Adrenal gland (tissue), 12 donors: ENCODE data around the gene TSSK2. TPM values are rescaled to one million over a fixed set of nuclear protein-coding genes. Genes with fewer than 3 reads are reported as not detected.

Experiments used
- DNase-seq, 7 donors: peaks; one replicate each; pipeline ENCODE4 v3.0.0-alpha.2; 2019 to 2020
- H3K27ac ChIP-seq, 5 donors: fragments of 200-600 bp; sonication (generic) in 4 of 5; 1 replicate in 3 of 5; 2 replicates in 2 of 5; pipeline versions ENCODE4 v1.5.1 to v1.8.0; 2016 to 2020; ENCODE audit warnings: mild to moderate bottlenecking in 1 of 5
- H3K27me3 ChIP-seq: fragments of 200-600 bp; 2 replicates; pipeline ENCODE4 v1.8.0; 2021
- H3K36me3 ChIP-seq, 2 donors: fragments of 200-600 bp; replicated peaks in 1 of 2; 1 replicate in 1 of 2; 2 replicates in 1 of 2; pipeline versions ENCODE4 v1.5.1 to v1.8.0; 2018 to 2022
- H3K4me1 ChIP-seq, 2 donors: fragments of 200-600 bp; replicated peaks in 1 of 2; 1 replicate in 1 of 2; 2 replicates in 1 of 2; pipeline versions ENCODE4 v1.5.1 to v1.8.0; 2018 to 2021
- H3K4me3 ChIP-seq, 4 donors: fragments of 200-600 bp; sonication (generic) in 3 of 4; one replicate each; pipeline ENCODE4 v1.5.1; 2016 to 2018
- H3K9me3 ChIP-seq, 3 donors: fragments of 200-600 bp; sonication (generic) in 1 of 3; replicated peaks in 1 of 3; 1 replicate in 2 of 3; 2 replicates in 1 of 3; pipeline versions ENCODE4 v1.5.1 to v1.8.0; 2016 to 2021
- CTCF ChIP-seq, 6 experiments: fragments of 450-650 bp in 4 of 6; fragments of 200-600 bp in 2 of 6; sonication (generic) in 1 of 6; IDR thresholded peaks; 1 replicate in 5 of 6; 2 replicates in 1 of 6; pipeline versions ENCODE4 v1.5.1 to v1.8.0; 2016 to 2021; ENCODE audit warnings: antibody characterized with exemption in 6 of 6, mild to moderate bottlenecking in 2 of 6, moderate library complexity in 1 of 6
- POLR2A ChIP-seq, 2 donors: fragments of 450-650 bp; IDR thresholded peaks; one replicate each; pipeline ENCODE4 v1.6.1; 2017; ENCODE audit warnings: antibody characterized with exemption in 2 of 2, mild to moderate bottlenecking in 2 of 2, moderate library complexity in 1 of 2
- WGBS, 4 donors: extraction: QIAGEN DNeasy Blood & Tissue Kit in 2 of 4; methylation state at CpG; one replicate each; pipeline versions ENCODE4 v1.1.5 to v1.1.7; 2013 to 2017; 5-methylcytosine and 5-hydroxymethylcytosine counted together
- intact Hi-C, 2 donors: fragments of 100-400 bp; cut with DNase I; formaldehyde crosslinking; loops; one replicate each; pipeline versions ENCODE4 v1.14.1 to v1.15.0; 2022 to 2023
- polyA plus RNA-seq, 3 donors: library from polyadenylated mRNA; stranded (reverse); fragments of 200-250 nt in 2 of 3; fragments of 350-450 nt in 1 of 3; fragmentation: Illumina TruSeq in 1 of 3; extraction: RNeasy Lipid Tissue Mini Kit (QIAGEN cat#74804) in 1 of 3; gene quantifications; one replicate each; pipeline ENCODE4 v1.2.3, GENCODE V29; 2013 to 2014
- total RNA-seq, 9 donors: library from RNA; depleted of rRNA in 4 of 9; stranded (reverse); fragments of >200 nt in 4 of 9; fragments of 120-200 nt in 1 of 9; fragmentation: NEBNext Ultra II Directional in 1 of 9; extraction: Animal tissue kit (Norgen Biotek cat#: 25700) in 1 of 9; gene quantifications; one replicate each; pipeline versions ENCODE4 v1.1.0 to v1.2.4, GENCODE V29; 2013 to 2023
- donor health status: healthy with polysubstance abuse.
- donor health status: Bipolar disorder and iron deficiency.
- donor health status: DM: yes; HTN: yes; CAD: no.
- donor health status: DM: no; HTN: no; CAD: no.
- donor health status: DM: no; HTN: no; CAD: no.
- donor health status: DM: yes; HTN: yes; CAD: no.

TSSK2 gene
- total and polyA plus RNA-seq, 12 donors = 0.06 to 0.32 TPM; not detected in 10

- H3K4me1 ChIP-seq = no peaks in the 10 kb centered on the region
- no peaks in the 10 kb centered on the region for H3K27me3 ChIP-seq
- no peak overlapping the region for H3K27ac ChIP-seq
- intact Hi-C loops = no loop called here
- WGBS, 4 donors = 96 to 98% (median 97%) methylated on average over 9 to 19 of the region's 19 CpGs
- DNase-seq = no peak
- no peaks in the 10 kb centered on the region for H3K9me3 ChIP-seq
- TF ChIP-seq CTCF (IDR thresholded peaks at IDR 0.05) = no peak
- TF ChIP-seq POLR2A (IDR thresholded peaks at IDR 0.05) = no peak
- no peak overlapping the region for H3K4me3 ChIP-seq
- peaks cover 0 to 36% of the 10 kb centered on the region in 2 donors for H3K36me3 ChIP-seq
Measured at GRCh38 chr22:19131685-19132015, 542 bp downstream of the TSSK2 start.

- no peak overlapping the region for H3K4me3 ChIP-seq
- DNase-seq = no peak
- intact Hi-C loops = no loop called here
- WGBS, 4 donors = 90 to 97% (median 96%) methylated on average over 14 to 20 of the region's 20 CpGs
- peaks cover 0 to 41% of the 10 kb centered on the region in 2 donors for H3K36me3 ChIP-seq
- no peak overlapping the region for H3K27ac ChIP-seq
- H3K27me3 ChIP-seq = no peaks in the 10 kb centered on the region
- H3K4me1 ChIP-seq = no peaks in the 10 kb centered on the region
- no peak for TF ChIP-seq CTCF (IDR thresholded peaks at IDR 0.05)
- H3K9me3 ChIP-seq = no peaks in the 10 kb centered on the region
Measured at GRCh38 chr22:19132153-19132552, 1.0 kb downstream of the TSSK2 start.

- Histone ChIP-seq H3K9me3 (no peaks in the 10 kb centered on the region), H3K36me3 (peaks cover 0 to 48% of the 10 kb centered on the region in 2 donors), H3K27ac (no peak overlapping the region), H3K4me3 (no peak overlapping the region), H3K4me1 (no peaks in the 10 kb centered on the region), H3K27me3 (no peaks in the 10 kb centered on the region)
- DNase-seq = no peak
- 88 to 97% (median 93%) methylated on average over 6 to 9 of the region's 9 CpGs for WGBS, 4 donors
- intact Hi-C loops = no loop called here
- no peak for TF ChIP-seq POLR2A (IDR thresholded peaks at IDR 0.05)
- TF ChIP-seq CTCF (IDR thresholded peaks at IDR 0.05) = no peak
Measured at GRCh38 chr22:19132693-19133400, 1.7 kb downstream of the TSSK2 start.

- Histone ChIP-seq H3K27ac (no peak overlapping the region), H3K4me3 (no peak overlapping the region), H3K4me1 (no peaks in the 10 kb centered on the region), H3K36me3 (peaks cover 0 to 55% of the 10 kb centered on the region in 2 donors), H3K27me3 (no peaks in the 10 kb centered on the region), H3K9me3 (no peaks in the 10 kb centered on the region)
- intact Hi-C loops = no loop called here
- TF ChIP-seq POLR2A (IDR thresholded peaks at IDR 0.05) (no peak), CTCF (IDR thresholded peaks at IDR 0.05) (no peak)
- DNase-seq = no peak
- WGBS, 4 donors = 83 to 100% (median 95%) methylated on average over 2 to 13 of the region's 13 CpGs
Measured at GRCh38 chr22:19133561-19133960, 2.5 kb downstream of the TSSK2 start.
